Endothelial cell of umbilical vein (primary cell): ENCODE measurements around the gene STUM. TPM values are rescaled to one million over a fixed set of nuclear protein-coding genes. Genes with fewer than 3 reads are reported as not detected.
"Not testable (repeated sequence)": the region's sequence is repeated elsewhere in the genome, so short reads cannot be mapped to it uniquely, and the experiment has no call there.

Experiments used
- BruUV-seq: library from RNA; stranded (reverse); fragments of 400-500 nt; replicated peaks from 2 replicates; lab custom pipeline; 2021; lab: Mats Ljungman, UMichigan
- CTCF ChIA-PET: fragments of 300-600, 350-600 bp; sonication (Branson Sonifier 250); formaldehyde crosslinking; loops from one replicate; lab custom pipeline; 2021; ENCODE audit warnings: antibody characterized with exemption, inconsistent platforms; lab: Charles Lee
- POLR2A ChIA-PET: fragments of 300-600, 350-600 bp; sonication (Branson Sonifier 250); formaldehyde crosslinking; loops from one replicate; lab custom pipeline; 2021; ENCODE audit warnings: antibody characterized with exemption, inconsistent platforms; lab: Charles Lee
- DNase-seq: peaks from one replicate; pipeline ENCODE4 v3.0.0-alpha.2; 2011; ENCODE audit warnings: low read depth, low spot score
- FAIRE-seq: peaks from 2 replicates; lab custom pipeline; 2011; peaks lifted over from hg19 to GRCh38; lab: Jason Lieb, UNC
- H2AFZ ChIP-seq: 2 replicates; pipeline ENCODE4 v1.6.0; 2012; ENCODE audit warnings: low read depth, low read length, control low read depth, inconsistent platforms
- H3K27ac ChIP-seq: 2 replicates; pipeline ENCODE4 v1.5.1; 2011; ENCODE audit warnings: low read depth, mild to moderate bottlenecking, control low read depth, low read length, moderate library complexity; ENCODE audit not compliant: insufficient read depth
- H3K27me3 ChIP-seq, 2 experiments: 2 replicates each; pipeline versions ENCODE4 v1.6.0 to v1.6.1; 2011; ENCODE audit warnings: low read length in 2 of 2, mixed read lengths in 1 of 2; ENCODE audit not compliant: control insufficient read depth in 2 of 2, insufficient read depth in 2 of 2
- H3K36me3 ChIP-seq, 2 experiments: 2 replicates in 1 of 2; 3 replicates in 1 of 2; pipeline ENCODE4 v1.5.1; 2011; ENCODE audit warnings: low read length in 2 of 2, mild to moderate bottlenecking in 1 of 2, moderate library complexity in 1 of 2; ENCODE audit not compliant: control insufficient read depth in 2 of 2, insufficient read depth in 2 of 2; ENCODE audit errors: extremely low read depth in 1 of 2
- H3K4me1 ChIP-seq: 3 replicates; pipeline ENCODE4 v1.5.1; 2011; ENCODE audit warnings: mild to moderate bottlenecking, low read length; ENCODE audit not compliant: control insufficient read depth, insufficient read depth; ENCODE audit errors: extremely low read depth
- H3K4me2 ChIP-seq: 2 replicates; pipeline ENCODE4 v1.6.1; 2011; ENCODE audit warnings: low read length, control low read depth, mixed read lengths; ENCODE audit not compliant: insufficient read depth
- H3K4me3 ChIP-seq, 3 experiments: fragments of 200-600 bp in 1 of 3; sonication (generic), shearing (Covaris generic) in 1 of 3; replicated peaks in 1 of 3; 2 replicates each; pipeline ENCODE4 v1.5.1; 2011 to 2016; ENCODE audit warnings: control low read depth in 3 of 3, low read length in 3 of 3, mild to moderate bottlenecking in 2 of 3, inconsistent platforms in 1 of 3, low read depth in 1 of 3, moderate library complexity in 1 of 3; ENCODE audit not compliant: insufficient read depth in 1 of 3
- H3K79me2 ChIP-seq: 2 replicates; pipeline ENCODE4 v1.6.0; 2012; ENCODE audit warnings: low read length, inconsistent platforms; ENCODE audit not compliant: control insufficient read depth, insufficient read depth
- H3K9ac ChIP-seq: replicated peaks from 2 replicates; pipeline ENCODE3; 2011; ENCODE audit warnings: low read length, control low read depth; ENCODE audit not compliant: insufficient read depth; ENCODE audit errors: extremely low read depth
- H3K9me1 ChIP-seq: replicated peaks from 3 replicates; pipeline ENCODE4 v1.6.0; 2011; ENCODE audit warnings: mild to moderate bottlenecking, low read length; ENCODE audit not compliant: control insufficient read depth, insufficient read depth; ENCODE audit errors: extremely low read depth
- H3K9me3 ChIP-seq: replicated peaks from 2 replicates; pipeline ENCODE4 v1.5.1; 2012; ENCODE audit warnings: low read length, inconsistent platforms; ENCODE audit not compliant: control insufficient read depth, insufficient read depth
- H4K20me1 ChIP-seq: replicated peaks from 2 replicates; pipeline ENCODE3; 2011; ENCODE audit warnings: mild to moderate bottlenecking, low read length; ENCODE audit not compliant: control insufficient read depth, insufficient read depth; ENCODE audit errors: extremely low read depth
- EZH2 ChIP-seq: IDR thresholded peaks from 2 replicates; pipeline ENCODE4 v1.6.1; 2012; ENCODE audit warnings: borderline replicate concordance, low read depth, mild to moderate bottlenecking, moderate library complexity, low read length, inconsistent platforms; ENCODE audit not compliant: severe bottlenecking
- dilution Hi-C: fragments of 300-500 bp; cut with MboI; formaldehyde crosslinking; loops from one replicate; pipeline ENCODE4 v1.15.0; 2019; ENCODE audit warnings: low sequenced_read_pairs; ENCODE audit not compliant: extremely low pct_ligation_motif_present
- intact Hi-C: fragments of 100-400 bp; cut with micrococcal nuclease; formaldehyde crosslinking; loops from one replicate; pipeline ENCODE4 v1.10.0; 2022
- polyA plus RNA-seq, 4 experiments: library from polyadenylated mRNA; depleted of rRNA in 3 of 4; stranded (reverse) in 3 of 4; unstranded in 1 of 4; fragments of >200 nt; gene quantifications; 2 replicates each; pipeline versions ENCODE4 v1.2.1 to v1.2.3, GENCODE V29; 2011 to 2012; ENCODE audit warnings: missing spikeins in 1 of 4
- total RNA-seq: library from RNA; stranded (reverse); gene quantifications from 2 replicates; pipeline ENCODE4 v1.2.3, GENCODE V29; 2021

The STUM gene
- total and polyA plus RNA-seq, 2 donors (not counting 3 experiments of a cell fraction or from before 2014, with no cell fraction given), result not detected

- Histone ChIP-seq H2AFZ (no peak overlapping the region), H3K79me2 (no peaks in the 10 kb centered on the region), H3K27me3 (no peaks in the 10 kb centered on the region), H3K9me1 (no peaks in the 10 kb centered on the region), H3K27ac (no peak overlapping the region), H3K9ac (no peak overlapping the region), H3K4me2 (no peak overlapping the region), H4K20me1 (no peaks in the 10 kb centered on the region), H3K4me3 (no peak overlapping the region), H3K9me3 (no peaks in the 10 kb centered on the region), H3K36me3 (no peaks in the 10 kb centered on the region), H3K4me1 (no peaks in the 10 kb centered on the region)
- BruUV-seq, result no TSS peak
- no peak for DNase-seq
- dilution Hi-C loops, result no loop called here
- POLR2A ChIA-PET, result no interaction called here
- CTCF ChIA-PET, result no interaction called here
- no peak for TF ChIP-seq EZH2
- intact Hi-C loops, result no loop called here
- FAIRE-seq, result no peak
Observed at GRCh38 chr1:226611301-226611700, 62.7 kb downstream of the STUM start.

- H3K27me3 ChIP-seq, H3K9me3 ChIP-seq, CTCF ChIA-PET, intact Hi-C loops, POLR2A ChIA-PET, H3K4me3 ChIP-seq, H3K79me2 ChIP-seq, FAIRE-seq, H3K4me2 ChIP-seq, H3K27ac ChIP-seq, H3K36me3 ChIP-seq, H4K20me1 ChIP-seq, H3K9me1 ChIP-seq, H2AFZ ChIP-seq, dilution Hi-C loops, DNase-seq, BruUV-seq, H3K9ac ChIP-seq, H3K4me1 ChIP-seq: not testable (repeated sequence)
Observed at GRCh38 chr1:226611980-226612379, 63.4 kb downstream of the STUM start.
